Activated T-helper 2 cell treated with anti-CD3 and anti-CD28 coated beads, Interferon-gamma antibody, Interleukin-2, Interleukin-4, amounts not matched to agents 10 μg/mL and 5 μg/mL and 100 μg/mL, durations not matched to agents 14 hours and 24 hours and 36 hours (primary cell): ENCODE results near the gene EXOC2. TPM values are rescaled to one million over a fixed set of nuclear protein-coding genes. Genes with fewer than 3 reads are reported as not detected.

Experiments used
- DNase-seq: peaks from one replicate; pipeline ENCODE4 v3.0.0; 2021; ENCODE audit warnings: low spot score
- H3K27ac Mint-ChIP-seq: one replicate; pipeline ENCODE4 v1.8.0; 2021; ENCODE audit warnings: mixed read lengths
- H3K27me3 Mint-ChIP-seq: one replicate; pipeline ENCODE4 v1.8.0; 2021; ENCODE audit warnings: low read depth, mixed read lengths
- H3K36me3 Mint-ChIP-seq: one replicate; pipeline ENCODE4 v1.8.0; 2021; ENCODE audit warnings: low read depth, mixed read lengths
- H3K4me1 Mint-ChIP-seq: one replicate; pipeline ENCODE4 v1.8.0; 2021; ENCODE audit warnings: low read depth, mixed read lengths
- H3K4me3 Mint-ChIP-seq: one replicate; pipeline ENCODE4 v1.8.0; 2021; ENCODE audit warnings: low read depth, mild to moderate bottlenecking, moderate library complexity, mixed read lengths
- H3K9me3 Mint-ChIP-seq: one replicate; pipeline ENCODE4 v1.8.0; 2021; ENCODE audit warnings: mixed read lengths
- intact Hi-C: fragments of 100-400 bp; cut with micrococcal nuclease; formaldehyde crosslinking; loops from one replicate; pipeline ENCODE4 v1.15.1; 2023
- total RNA-seq: library from RNA; stranded (reverse); gene quantifications from 2 replicates; pipeline ENCODE4 v1.2.3, GENCODE V29; 2022

Gene EXOC2
- total RNA-seq, 1 donor from 2014 or later = 53.9 TPM

- H3K4me3 Mint-ChIP-seq = peak overlapping the region; percentile 76
Observed at GRCh38 chr6:489762-490161, 203.2 kb downstream of the EXOC2 start.

GRCh38 chr6:489001-489400 is 203.9 kb downstream of the EXOC2 start:
- Mint-ChIP-seq H3K36me3 (peaks cover 86% of the 10 kb centered on the region), H3K4me1 (peaks cover 85% of the 10 kb centered on the region), H3K9me3 (peaks cover 9% of the 10 kb centered on the region), H3K27me3 (no peaks in the 10 kb centered on the region), H3K4me3 (peak overlapping the region; percentile 76), H3K27ac (peak overlapping the region; percentile 99)
- DNase-seq = no peak
- intact Hi-C loops = no loop called here

More at GRCh38 chr6:489762-490161, 203.2 kb downstream of the EXOC2 start:
- no peak for DNase-seq
- peak overlapping the region; percentile 99 for H3K27ac Mint-ChIP-seq
- H3K4me1 Mint-ChIP-seq = peaks cover 84% of the 10 kb centered on the region
- no peaks in the 10 kb centered on the region for H3K27me3 Mint-ChIP-seq
- H3K9me3 Mint-ChIP-seq = peaks cover 9% of the 10 kb centered on the region
- peaks cover 81% of the 10 kb centered on the region for H3K36me3 Mint-ChIP-seq
- intact Hi-C loops = loop anchor here (1.0 to 5.0 kb wide), 13 partner anchors 10 to 301 kb away; partner anchors contain the start of gene DUSP22

GRCh38 chr6:487956-488355 is 205.0 kb downstream of the EXOC2 start:
- peaks cover 12% of the 10 kb centered on the region for H3K9me3 Mint-ChIP-seq
- H3K4me1 Mint-ChIP-seq = peaks cover 83% of the 10 kb centered on the region
- peak overlapping the region; percentile 70 for H3K27ac Mint-ChIP-seq
- no peak for DNase-seq
- H3K36me3 Mint-ChIP-seq = peaks cover 86% of the 10 kb centered on the region
- H3K27me3 Mint-ChIP-seq = no peaks in the 10 kb centered on the region
- intact Hi-C loops = no loop called here
- peak overlapping the region; percentile 38 for H3K4me3 Mint-ChIP-seq

GRCh38 chr6:485655-486170 is 207.2 kb downstream of the EXOC2 start:
- Mint-ChIP-seq H3K27me3 (no peaks in the 10 kb centered on the region), H3K27ac (peak overlapping the region; percentile 53), H3K36me3 (peaks cover 76% of the 10 kb centered on the region), H3K4me1 (peaks cover 80% of the 10 kb centered on the region), H3K9me3 (peaks cover 10% of the 10 kb centered on the region), H3K4me3 (no peak overlapping the region)
- intact Hi-C loops = loop anchor here (2.0 kb wide), 1 partner anchor 13 kb away; no protein-coding TSS in a partner anchor
- DNase-seq = no peak

GRCh38 chr6:484746-485145 is 208.2 kb downstream of the EXOC2 start:
- Mint-ChIP-seq H3K4me3 (no peak overlapping the region), H3K36me3 (peaks cover 73% of the 10 kb centered on the region), H3K9me3 (peaks cover 10% of the 10 kb centered on the region), H3K27ac (peak overlapping the region; percentile 96), H3K27me3 (no peaks in the 10 kb centered on the region), H3K4me1 (peaks cover 80% of the 10 kb centered on the region)
- intact Hi-C loops = loop anchor here (2.0 kb wide), 1 partner anchor 14 kb away; no protein-coding TSS in a partner anchor
- no peak for DNase-seq

- Mint-ChIP-seq H3K9me3 (peaks cover 10% of the 10 kb centered on the region), H3K4me1 (peaks cover 80% of the 10 kb centered on the region), H3K27me3 (no peaks in the 10 kb centered on the region), H3K36me3 (peaks cover 68% of the 10 kb centered on the region), H3K4me3 (no peak overlapping the region), H3K27ac (peak overlapping the region; percentile 96)
- intact Hi-C loops = loop anchor here (2.0 kb wide), 1 partner anchor 15 kb away; no protein-coding TSS in a partner anchor
- no peak for DNase-seq
Observed at GRCh38 chr6:484086-484745, 208.7 kb downstream of the EXOC2 start.

GRCh38 chr6:475314-475713 is 217.6 kb downstream of the EXOC2 start:
- DNase-seq = no peak
- H3K27me3 Mint-ChIP-seq = no peaks in the 10 kb centered on the region

GRCh38 chr6:474453-475185 is 218.3 kb downstream of the EXOC2 start:
- peak; percentile 77 for DNase-seq
- H3K4me1 Mint-ChIP-seq = peaks cover 67% of the 10 kb centered on the region
- peak overlapping the region; percentile 71 for H3K4me3 Mint-ChIP-seq
- intact Hi-C loops = loop anchor here (1.0 to 2.0 kb wide), 3 partner anchors 16 to 40 kb away; no protein-coding TSS in a partner anchor
- H3K27me3 Mint-ChIP-seq = no peaks in the 10 kb centered on the region
- no peaks in the 10 kb centered on the region for H3K9me3 Mint-ChIP-seq
- peaks cover 6% of the 10 kb centered on the region for H3K36me3 Mint-ChIP-seq
- H3K27ac Mint-ChIP-seq = peak overlapping the region; percentile 83

More at GRCh38 chr6:475314-475713, 217.6 kb downstream of the EXOC2 start:
- Mint-ChIP-seq H3K4me3 (peak overlapping the region; percentile 71), H3K27ac (peak overlapping the region; percentile 83), H3K4me1 (peaks cover 68% of the 10 kb centered on the region), H3K9me3 (no peaks in the 10 kb centered on the region), H3K36me3 (peaks cover 6% of the 10 kb centered on the region)
- intact Hi-C loops = loop anchor here (1.0 to 2.0 kb wide), 3 partner anchors 15 to 41 kb away; no protein-coding TSS in a partner anchor

- Mint-ChIP-seq H3K9me3 (no peaks in the 10 kb centered on the region), H3K27ac (peak overlapping the region; percentile 83), H3K4me1 (peaks cover 63% of the 10 kb centered on the region), H3K4me3 (peak overlapping the region; percentile 71), H3K36me3 (peaks cover 6% of the 10 kb centered on the region), H3K27me3 (no peaks in the 10 kb centered on the region)
- no peak for DNase-seq
- intact Hi-C loops = loop anchor here (2.0 kb wide), 2 partner anchors 27 to 39 kb away; no protein-coding TSS in a partner anchor
Observed at GRCh38 chr6:473768-474452, 219.0 kb downstream of the EXOC2 start.

GRCh38 chr6:473356-473755 is 219.6 kb downstream of the EXOC2 start:
- no peak overlapping the region for H3K4me3 Mint-ChIP-seq
- intact Hi-C loops = no loop called here
- peaks cover 63% of the 10 kb centered on the region for H3K4me1 Mint-ChIP-seq
- DNase-seq = no peak
- no peaks in the 10 kb centered on the region for H3K9me3 Mint-ChIP-seq
- H3K36me3 Mint-ChIP-seq = peaks cover 6% of the 10 kb centered on the region
- peak overlapping the region; percentile 83 for H3K27ac Mint-ChIP-seq
- no peaks in the 10 kb centered on the region for H3K27me3 Mint-ChIP-seq

- intact Hi-C loops = no loop called here
- Mint-ChIP-seq H3K4me3 (no peak overlapping the region), H3K9me3 (no peaks in the 10 kb centered on the region), H3K27me3 (peaks cover 2% of the 10 kb centered on the region), H3K27ac (no peak overlapping the region), H3K36me3 (no peaks in the 10 kb centered on the region), H3K4me1 (peaks cover 75% of the 10 kb centered on the region)
- DNase-seq = no peak
Observed at GRCh38 chr6:470901-471448, 222.0 kb downstream of the EXOC2 start.
